ENCODE data around the gene SMYD2. TPM values are rescaled to one million over a fixed set of nuclear protein-coding genes. Genes with fewer than 3 reads are reported as not detected.

SMYD2 gene
- total and polyA plus RNA-seq, 8 donors = 8.2 to 68.7 (median 26.6) TPM

DNA sequence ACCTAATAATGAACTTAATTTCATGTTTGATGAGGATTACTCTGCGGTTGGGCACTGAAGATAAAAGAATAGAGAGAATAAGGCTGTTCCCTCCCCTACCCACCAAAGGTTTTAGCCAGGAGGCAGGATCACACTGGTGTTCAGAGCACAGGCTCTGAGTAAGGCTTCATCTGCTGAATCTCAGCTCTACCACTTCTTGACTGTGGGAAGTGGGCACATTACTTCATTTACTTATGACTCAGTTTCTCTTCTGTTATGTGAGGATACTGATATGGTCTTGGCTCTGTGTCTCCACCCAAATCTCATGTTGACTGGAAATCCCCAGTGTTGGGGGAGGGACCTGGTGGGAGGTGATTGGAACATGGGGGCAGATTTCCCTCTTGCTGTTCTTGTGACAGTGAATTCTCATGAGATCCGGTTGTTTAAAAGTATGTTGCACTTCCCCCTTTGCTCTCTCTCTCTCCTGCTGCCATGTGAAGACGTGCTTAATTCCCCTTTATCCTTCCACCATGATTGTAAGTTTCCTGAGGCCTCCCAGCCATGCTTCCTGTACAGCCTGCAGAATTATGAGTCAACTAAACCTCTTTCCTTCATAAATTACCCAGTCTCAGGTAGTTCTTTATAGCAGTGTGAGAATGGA, 79.7 kb downstream of the SMYD2 start:
- Histone ChIP-seq H3K4me1 (no peaks in the 10 kb centered on the region), H3K4me3 (no peak overlapping the region), H3K27ac (no peak overlapping the region), H3K9me3 (no peaks in the 10 kb centered on the region), H3K36me3 (peaks cover 16 to 86% (median 82%) of the 10 kb centered on the region in 4 donors), H3K27me3 (no peaks in the 10 kb centered on the region)
- TF ChIP-seq POLR2A (IDR thresholded peaks at IDR 0.05) = no peak
- no peak for TF ChIP-seq POLR2AphosphoS5 (IDR thresholded peaks at IDR 0.05)
- TF ChIP-seq, protein P1, sequence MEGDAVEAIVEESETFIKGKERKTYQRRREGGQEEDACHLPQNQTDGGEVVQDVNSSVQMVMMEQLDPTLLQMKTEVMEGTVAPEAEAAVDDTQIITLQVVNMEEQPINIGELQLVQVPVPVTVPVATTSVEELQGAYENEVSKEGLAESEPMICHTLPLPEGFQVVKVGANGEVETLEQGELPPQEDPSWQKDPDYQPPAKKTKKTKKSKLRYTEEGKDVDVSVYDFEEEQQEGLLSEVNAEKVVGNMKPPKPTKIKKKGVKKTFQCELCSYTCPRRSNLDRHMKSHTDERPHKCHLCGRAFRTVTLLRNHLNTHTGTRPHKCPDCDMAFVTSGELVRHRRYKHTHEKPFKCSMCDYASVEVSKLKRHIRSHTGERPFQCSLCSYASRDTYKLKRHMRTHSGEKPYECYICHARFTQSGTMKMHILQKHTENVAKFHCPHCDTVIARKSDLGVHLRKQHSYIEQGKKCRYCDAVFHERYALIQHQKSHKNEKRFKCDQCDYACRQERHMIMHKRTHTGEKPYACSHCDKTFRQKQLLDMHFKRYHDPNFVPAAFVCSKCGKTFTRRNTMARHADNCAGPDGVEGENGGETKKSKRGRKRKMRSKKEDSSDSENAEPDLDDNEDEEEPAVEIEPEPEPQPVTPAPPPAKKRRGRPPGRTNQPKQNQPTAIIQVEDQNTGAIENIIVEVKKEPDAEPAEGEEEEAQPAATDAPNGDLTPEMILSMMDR (IDR thresholded peaks at IDR 0.05) = no peak
- TF ChIP-seq EP300 (IDR thresholded peaks at IDR 0.05) = no peak
- no peak for DNase-seq
- intact Hi-C loops (cut with DNase I; ENCODE audit: low total_unique reads) = no loop called here
- 82 to 86% (median 83%) methylated on average over 3 of the region's 3 CpGs for WGBS, 5 donors

DNA sequence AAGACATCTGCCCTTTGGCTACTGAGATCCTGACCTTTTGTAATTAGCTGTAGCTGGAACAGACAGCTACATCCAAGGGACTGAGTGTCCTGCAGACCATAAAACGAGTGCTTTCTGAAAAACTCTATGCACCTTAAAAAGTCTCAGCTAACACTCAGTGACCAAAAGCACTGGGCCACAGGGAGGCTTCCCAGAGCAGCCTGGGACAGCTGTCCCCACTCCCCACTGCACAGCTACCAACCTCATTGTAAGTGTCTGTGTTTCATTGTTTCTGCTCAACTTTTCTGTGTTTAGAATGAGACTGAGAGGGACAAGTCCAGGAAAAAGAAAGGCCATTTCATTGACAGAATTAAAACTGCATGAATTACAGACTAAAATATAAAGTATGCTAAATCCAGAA, 80.7 kb downstream of the SMYD2 start:
- intact Hi-C loops (cut with DNase I; ENCODE audit: low total_unique reads) = no loop called here
- Histone ChIP-seq H3K9me3 (no peaks in the 10 kb centered on the region), H3K4me3 (no peak overlapping the region), H3K27me3 (no peaks in the 10 kb centered on the region), H3K27ac (no peak overlapping the region), H3K36me3 (peaks cover 16 to 81% (median 73%) of the 10 kb centered on the region in 4 donors), H3K4me1 (no peaks in the 10 kb centered on the region)
- DNase-seq = no peak
- TF ChIP-seq POLR2A (IDR thresholded peaks at IDR 0.05) (no peak), POLR2AphosphoS5 (IDR thresholded peaks at IDR 0.05) (no peak)
- TF ChIP-seq, protein P1 (IDR thresholded peaks at IDR 0.05) = no peak
- 43 to 75% (median 67%) methylated on average over 1 of the region's 1 CpG for WGBS, 5 donors

DNA sequence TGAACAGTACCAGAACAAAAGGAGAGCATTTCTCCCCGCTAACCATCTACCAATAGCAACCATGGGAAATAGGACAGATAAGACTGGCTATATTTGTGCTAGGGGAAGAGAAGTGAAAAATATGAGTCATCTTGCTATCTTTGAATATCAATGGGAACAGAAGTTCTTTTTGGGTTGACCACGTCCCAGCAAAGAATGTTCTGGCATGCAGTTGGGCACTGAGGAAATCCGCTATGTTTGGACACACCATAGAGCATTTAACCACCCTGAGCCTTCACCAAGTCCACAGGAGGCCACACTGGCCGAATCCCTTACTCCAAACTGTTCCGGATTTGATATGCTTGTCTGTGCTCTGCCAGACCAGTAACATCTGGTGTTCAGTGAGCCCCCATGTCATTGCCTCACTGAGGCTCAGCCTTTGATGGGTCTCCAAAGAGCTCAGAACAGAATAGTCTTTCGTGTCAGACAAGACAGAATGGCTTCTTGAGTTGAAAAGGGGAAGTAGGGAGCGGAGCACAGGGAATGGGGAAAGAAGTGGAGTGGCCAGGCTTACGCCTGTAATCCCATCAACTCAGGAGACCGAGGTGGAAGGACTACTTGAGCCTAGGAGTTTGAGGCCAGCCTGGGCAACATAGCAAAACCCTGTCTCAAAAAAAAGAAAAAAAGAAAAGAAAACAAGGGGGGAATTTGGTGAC, 81.4 kb downstream of the SMYD2 start:
- no peak overlapping the region for H3K27ac ChIP-seq
- H3K4me3 ChIP-seq = no peak overlapping the region
- DNase-seq = no peak
- TF ChIP-seq EP300 (IDR thresholded peaks at IDR 0.05) (no peak), POLR2A (IDR thresholded peaks at IDR 0.05) (no peak), POLR2AphosphoS5 (IDR thresholded peaks at IDR 0.05) (no peak)
- TF ChIP-seq, protein P1 (IDR thresholded peaks at IDR 0.05) = no peak
- intact Hi-C loops (cut with DNase I; ENCODE audit: low total_unique reads) = no loop called here
- 80 to 92% (median 87%) methylated on average over 9 of the region's 9 CpGs for WGBS, 5 donors
- no peaks in the 10 kb centered on the region for H3K27me3 ChIP-seq
- peaks cover 16 to 75% (median 68%) of the 10 kb centered on the region in 4 donors for H3K36me3 ChIP-seq
- H3K9me3 ChIP-seq = no peaks in the 10 kb centered on the region
- no peaks in the 10 kb centered on the region for H3K4me1 ChIP-seq

DNA sequence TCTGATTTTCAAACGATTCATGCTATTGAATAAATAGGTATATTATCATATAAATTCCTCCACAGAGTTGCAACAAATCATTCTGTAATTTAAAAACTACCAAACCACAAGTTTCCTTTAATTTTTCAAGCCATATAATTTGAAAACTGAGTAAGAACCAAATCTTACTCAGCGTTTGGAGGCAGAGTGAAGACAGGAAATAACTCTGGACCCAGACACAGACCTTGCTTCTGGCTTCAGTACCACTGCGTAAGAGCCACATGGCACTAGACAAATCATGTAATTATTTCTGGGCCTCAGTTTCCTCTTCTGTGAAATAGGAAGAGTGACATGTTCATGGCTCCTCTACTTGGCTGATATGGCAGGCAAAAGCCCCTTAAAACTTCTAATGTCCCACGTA, 82.4 kb downstream of the SMYD2 start:
- no peaks in the 10 kb centered on the region for H3K27me3 ChIP-seq
- TF ChIP-seq POLR2AphosphoS5 (IDR thresholded peaks at IDR 0.05) (no peak), POLR2A (IDR thresholded peaks at IDR 0.05) (no peak)
- TF ChIP-seq, protein P1 (IDR thresholded peaks at IDR 0.05) = no peak
- no peak overlapping the region for H3K27ac ChIP-seq
- H3K4me1 ChIP-seq = no peaks in the 10 kb centered on the region
- intact Hi-C loops (cut with DNase I; ENCODE audit: low total_unique reads) = no loop called here
- peaks cover 16 to 72% (median 66%) of the 10 kb centered on the region in 4 donors for H3K36me3 ChIP-seq
- DNase-seq = no peak
- no peak overlapping the region for H3K4me3 ChIP-seq
- WGBS, 5 donors = 83 to 87% (median 86%) methylated on average over 4 of the region's 4 CpGs
- H3K9me3 ChIP-seq = no peaks in the 10 kb centered on the region

All from stomach (tissue), 9 donors.